B cell (primary cell): ENCODE results near the gene TMOD2. TPM values are rescaled to one million over a fixed set of nuclear protein-coding genes. Genes with fewer than 3 reads are reported as not detected.

Experiments
- ATAC-seq: fragments of 200-7000 bp; cut with Tn5 transposase; one replicate; pipeline ENCODE4 v1.10.0; 2021; ENCODE audit warnings: low read depth, mild to moderate bottlenecking, moderate number of reproducible peaks, moderate library complexity
- CTCF ChIA-PET: fragments of 350-600 bp; sonication (Branson Sonifier 250); formaldehyde crosslinking; loops from one replicate; lab custom pipeline; 2021; ENCODE audit warnings: antibody characterized with exemption, inconsistent platforms; lab: Charles Lee
- POLR2A ChIA-PET: fragments of 350-600 bp; sonication (Branson Sonifier 250); formaldehyde crosslinking; loops from one replicate; lab custom pipeline; 2021; ENCODE audit warnings: antibody characterized with exemption; lab: Charles Lee
- DNase-seq: peaks from one replicate; pipeline ENCODE4 v3.0.0; 2013
- H2AFZ ChIP-seq: 2 replicates; pipeline ENCODE4 v1.6.1; 2012; ENCODE audit warnings: mild to moderate bottlenecking, low read depth, low read length; ENCODE audit not compliant: insufficient read depth, poor library complexity, severe bottlenecking
- H3K27ac ChIP-seq, 2 donors: 1 replicate in 1 of 2; 2 replicates in 1 of 2; pipeline ENCODE4 v1.5.1; 2012 to 2013; ENCODE audit warnings: low read length in 2 of 2, mild to moderate bottlenecking in 2 of 2, moderate library complexity in 1 of 2
- H3K27me3 ChIP-seq, 4 experiments: fragments of 200-600 bp in 1 of 4; sonication (generic) in 1 of 4; replicated peaks in 1 of 4; 1 replicate in 2 of 4; 2 replicates in 2 of 4; pipeline versions ENCODE4 v1.6.1 to v1.7.0; 2013 to 2016; ENCODE audit warnings: low read length in 3 of 4, mild to moderate bottlenecking in 2 of 4, mixed read lengths in 1 of 4, moderate library complexity in 1 of 4; ENCODE audit not compliant: insufficient read depth in 4 of 4, control insufficient read depth in 3 of 4; ENCODE audit errors: control extremely low read depth in 1 of 4
- H3K36me3 ChIP-seq, 2 experiments: replicated peaks in 1 of 2; 1 replicate in 1 of 2; 2 replicates in 1 of 2; pipeline versions ENCODE4 v1.6.1 to v1.7.1; 2013; ENCODE audit warnings: low read length in 1 of 2; ENCODE audit not compliant: insufficient read depth in 2 of 2, control insufficient read depth in 1 of 2; ENCODE audit errors: control extremely low read depth in 1 of 2, extremely low read depth in 1 of 2
- H3K4me1 ChIP-seq, 2 donors: fragments of 200-600 bp in 1 of 2; sonication (generic) in 1 of 2; 1 replicate in 1 of 2; 2 replicates in 1 of 2; pipeline versions ENCODE4 v1.5.1 to v1.6.1; 2013 to 2017; ENCODE audit warnings: low read length in 2 of 2; ENCODE audit not compliant: control insufficient read depth in 2 of 2, insufficient read depth in 2 of 2
- H3K4me2 ChIP-seq: replicated peaks from 2 replicates; pipeline ENCODE3; 2012; ENCODE audit warnings: mild to moderate bottlenecking, low read depth, low read length; ENCODE audit not compliant: poor library complexity, severe bottlenecking
- H3K4me3 ChIP-seq, 5 experiments: fragments of 200-600 bp in 1 of 5; sonication (generic) in 1 of 5; 1 replicate in 3 of 5; 2 replicates in 2 of 5; pipeline versions ENCODE4 v1.5.1 to v1.7.0; 2011 to 2016; ENCODE audit warnings: low read length in 4 of 5, mild to moderate bottlenecking in 4 of 5, low read depth in 2 of 5, control low read depth in 1 of 5, moderate library complexity in 1 of 5; ENCODE audit not compliant: insufficient read depth in 1 of 5; ENCODE audit errors: control extremely low read depth in 1 of 5, extremely low read depth in 1 of 5
- H3K79me2 ChIP-seq: fragments of 200-600 bp; sonication (generic); one replicate; pipeline ENCODE4 v1.6.0; 2016; ENCODE audit warnings: low read length; ENCODE audit not compliant: control insufficient read depth, insufficient read depth
- H3K9ac ChIP-seq: fragments of 200-600 bp; sonication (generic); 2 replicates; pipeline ENCODE4 v1.6.1; 2017; ENCODE audit warnings: mild to moderate bottlenecking, low read length, moderate library complexity
- H3K9me3 ChIP-seq, 3 donors: one replicate each; pipeline versions ENCODE4 v1.6.1 to v1.7.1; 2013; ENCODE audit warnings: low read length in 2 of 3; ENCODE audit not compliant: control insufficient read depth in 2 of 3, insufficient read depth in 1 of 3; ENCODE audit errors: control extremely low read depth in 1 of 3
- H4K20me1 ChIP-seq: 2 replicates; pipeline ENCODE4 v1.6.0; 2012; ENCODE audit warnings: mild to moderate bottlenecking, low read length; ENCODE audit not compliant: insufficient read depth, control insufficient read depth, poor library complexity, severe bottlenecking
- H3K27ac Mint-ChIP-seq: one replicate; pipeline ENCODE4 v1.8.0; 2021; ENCODE audit warnings: mixed read lengths
- H3K27me3 Mint-ChIP-seq: one replicate; pipeline ENCODE4 v1.8.0; 2021; ENCODE audit warnings: mixed read lengths
- H3K4me1 Mint-ChIP-seq: one replicate; pipeline ENCODE4 v1.8.0; 2021; ENCODE audit warnings: mixed read lengths
- H3K4me3 Mint-ChIP-seq: one replicate; pipeline ENCODE4 v1.8.0; 2021; ENCODE audit warnings: mixed read lengths
- H3K9me3 Mint-ChIP-seq: one replicate; pipeline ENCODE4 v1.8.0; 2022; ENCODE audit warnings: mixed read lengths; ENCODE audit not compliant: insufficient read depth
- CTCF ChIP-seq: fragments of 200-600 bp; IDR thresholded peaks from one replicate; pipeline ENCODE4 v1.8.0; 2022; ENCODE audit warnings: antibody characterized with exemption, mild to moderate bottlenecking
- EZH2 ChIP-seq: IDR thresholded peaks from 2 replicates; pipeline ENCODE4 v1.6.1; 2012; ENCODE audit warnings: borderline replicate concordance, low read depth, mild to moderate bottlenecking, moderate library complexity, low read length; ENCODE audit not compliant: insufficient read depth, poor library complexity, severe bottlenecking
- WGBS: methylation state at CpG from one replicate; pipeline ENCODE4 v1.1.5; 2013; ENCODE audit warnings: missing lambda C conversion rate; ENCODE audit not compliant: insufficient coverage; 5-methylcytosine and 5-hydroxymethylcytosine counted together
- intact Hi-C: fragments of 100-400 bp; cut with micrococcal nuclease; formaldehyde crosslinking; loops from one replicate; pipeline ENCODE4 v1.10.0; 2022
- polyA plus RNA-seq: library from polyadenylated mRNA; depleted of rRNA; stranded (reverse); fragments of >200 nt; gene quantifications from 2 replicates; pipeline ENCODE4 v1.2.3, GENCODE V29; 2012
- total RNA-seq, 2 donors: library from RNA; stranded (reverse); fragments of 120-200 nt in 1 of 2; gene quantifications; 1 replicate in 1 of 2; 2 replicates in 1 of 2; pipeline versions ENCODE4 v1.2.3 to v1.2.4, GENCODE V29; 2013 to 2022

Gene TMOD2
- total and polyA plus RNA-seq, 2 donors (not counting 1 experiment from before 2014, with no cell fraction given) = 5.7 to 25.9 TPM

- Histone ChIP-seq H3K4me1 (peaks cover 54 to 59% of the 10 kb centered on the region in 2 donors), H3K4me2 (peak overlapping the region; percentile 79), H3K27me3 (no peaks in the 10 kb centered on the region), H3K36me3 (peaks cover 0 to 16% of the 10 kb centered on the region in 2 experiments), H3K79me2 (peaks cover 73% of the 10 kb centered on the region), H3K9me3 (no peaks in the 10 kb centered on the region), H4K20me1 (no peaks in the 10 kb centered on the region), H3K4me3 (peak overlapping the region; percentile 68 to 93 (median 73)), H2AFZ (peak overlapping the region; percentile 74), H3K9ac (peak overlapping the region; percentile 73), H3K27ac (peak overlapping the region; percentile 74 to 87)
- DNase-seq (peak; percentile 81), ATAC-seq (peak; percentile 46)
- POLR2A ChIA-PET = interaction anchor here (0.6 to 2.6 kb wide), 3 partner anchors 14 to 43 kb away, joined by 4 to 16 read pairs (median 16); partner anchors contain the start of gene TMOD2
- H3K27me3 Mint-ChIP-seq = no peaks in the 10 kb centered on the region
- under 1% methylated on average over 54 of the region's 69 CpGs for WGBS
- CTCF ChIA-PET = interaction anchor here (0.5 to 10.8 kb wide), 11 partner anchors 10 to 88 kb away, joined by 3 to 133 read pairs (median 6); no protein-coding TSS in a partner anchor
- H3K27ac Mint-ChIP-seq = peak overlapping the region; percentile 95
- intact Hi-C loops = loop anchor here (1.0 to 10.0 kb wide), 6 partner anchors 11 to 938 kb away; partner anchors contain the start of genes AP4E1, ATOSA, TMOD2 and TMOD3
- no peaks in the 10 kb centered on the region for H3K9me3 Mint-ChIP-seq
- no peak for TF ChIP-seq EZH2
- TF ChIP-seq CTCF = no peak
- H3K4me3 Mint-ChIP-seq = peak overlapping the region; percentile 98
- peaks cover 60% of the 10 kb centered on the region for H3K4me1 Mint-ChIP-seq
Observed at GRCh38 chr15:51736751-51737521, 14.5 kb upstream of the TMOD2 start.
